AG09319 (cell line): ENCODE measurements around the gene PDE7B.

ENCODE experiments used
- DNase-seq: peaks from one replicate; pipeline ENCODE4 v3.0.0-alpha.2; 2010; ENCODE audit warnings: low read depth; ENCODE audit errors: extremely low read depth
- TF ChIP-seq, protein P1 (sequence below): IDR thresholded peaks from 2 replicates; pipeline ENCODE4 v1.5.1; 2011; ENCODE audit warnings: low read depth, mild to moderate bottlenecking, inconsistent platforms, low read length, moderate library complexity

Gene PDE7B

DNA sequence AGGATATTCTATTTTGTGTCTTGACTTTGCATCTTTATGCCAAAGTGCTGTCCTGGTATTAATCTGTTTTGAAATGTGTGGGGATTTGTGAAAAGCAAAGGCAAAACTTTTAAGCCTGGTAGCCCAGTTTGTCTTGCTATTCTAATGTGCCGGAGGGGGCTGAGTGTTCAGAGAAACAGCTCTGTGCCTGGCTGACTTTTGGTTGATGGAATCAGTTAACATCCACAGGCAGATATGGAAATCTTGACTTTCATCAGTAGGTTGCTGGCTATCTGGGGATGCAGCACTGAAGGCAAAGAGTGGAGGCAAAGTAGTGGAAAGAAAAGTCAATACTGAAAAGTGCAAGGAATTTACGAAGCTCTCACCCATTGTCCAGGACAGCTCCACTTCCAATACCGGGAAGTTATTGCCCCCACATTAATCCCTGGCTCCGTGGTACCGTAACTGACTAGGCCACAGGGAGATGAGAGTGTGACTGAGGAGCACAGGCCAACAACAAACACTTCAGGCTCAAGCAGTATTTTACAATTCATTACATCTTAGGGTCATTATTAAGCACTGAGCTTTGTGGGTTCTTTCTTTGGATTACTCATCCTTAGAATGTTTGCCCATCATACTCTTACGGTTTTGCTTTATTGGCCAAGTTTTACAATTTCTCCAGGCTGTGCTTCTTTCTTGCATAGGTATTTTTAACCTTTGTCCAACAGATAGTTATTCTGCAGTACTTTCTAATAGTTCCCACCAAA is 234.0 kb downstream of the PDE7B start:
- DNase-seq = no peak
- TF ChIP-seq, protein P1, sequence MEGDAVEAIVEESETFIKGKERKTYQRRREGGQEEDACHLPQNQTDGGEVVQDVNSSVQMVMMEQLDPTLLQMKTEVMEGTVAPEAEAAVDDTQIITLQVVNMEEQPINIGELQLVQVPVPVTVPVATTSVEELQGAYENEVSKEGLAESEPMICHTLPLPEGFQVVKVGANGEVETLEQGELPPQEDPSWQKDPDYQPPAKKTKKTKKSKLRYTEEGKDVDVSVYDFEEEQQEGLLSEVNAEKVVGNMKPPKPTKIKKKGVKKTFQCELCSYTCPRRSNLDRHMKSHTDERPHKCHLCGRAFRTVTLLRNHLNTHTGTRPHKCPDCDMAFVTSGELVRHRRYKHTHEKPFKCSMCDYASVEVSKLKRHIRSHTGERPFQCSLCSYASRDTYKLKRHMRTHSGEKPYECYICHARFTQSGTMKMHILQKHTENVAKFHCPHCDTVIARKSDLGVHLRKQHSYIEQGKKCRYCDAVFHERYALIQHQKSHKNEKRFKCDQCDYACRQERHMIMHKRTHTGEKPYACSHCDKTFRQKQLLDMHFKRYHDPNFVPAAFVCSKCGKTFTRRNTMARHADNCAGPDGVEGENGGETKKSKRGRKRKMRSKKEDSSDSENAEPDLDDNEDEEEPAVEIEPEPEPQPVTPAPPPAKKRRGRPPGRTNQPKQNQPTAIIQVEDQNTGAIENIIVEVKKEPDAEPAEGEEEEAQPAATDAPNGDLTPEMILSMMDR = no peak

DNA sequence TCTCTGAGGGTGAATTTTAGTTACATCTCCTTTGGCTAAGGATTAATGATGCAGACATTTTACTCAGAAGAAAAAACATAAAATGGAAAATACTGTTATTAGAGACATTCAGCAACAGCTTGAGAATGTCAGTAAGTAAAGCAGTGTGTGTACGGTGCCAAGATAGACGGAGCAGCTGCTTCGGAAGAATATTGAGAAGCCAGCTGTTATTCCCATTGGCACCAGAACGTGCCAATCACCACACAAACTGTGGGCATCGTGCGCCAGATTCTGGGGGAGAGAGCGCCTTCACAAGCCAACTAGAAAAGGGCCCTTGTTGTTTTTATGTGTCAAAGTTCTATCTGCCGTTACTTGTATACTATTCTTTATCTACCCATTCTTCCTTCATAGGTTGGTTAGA is 235.2 kb downstream of the PDE7B start:
- DNase-seq = no peak
- TF ChIP-seq, protein P1 = no peak

DNA sequence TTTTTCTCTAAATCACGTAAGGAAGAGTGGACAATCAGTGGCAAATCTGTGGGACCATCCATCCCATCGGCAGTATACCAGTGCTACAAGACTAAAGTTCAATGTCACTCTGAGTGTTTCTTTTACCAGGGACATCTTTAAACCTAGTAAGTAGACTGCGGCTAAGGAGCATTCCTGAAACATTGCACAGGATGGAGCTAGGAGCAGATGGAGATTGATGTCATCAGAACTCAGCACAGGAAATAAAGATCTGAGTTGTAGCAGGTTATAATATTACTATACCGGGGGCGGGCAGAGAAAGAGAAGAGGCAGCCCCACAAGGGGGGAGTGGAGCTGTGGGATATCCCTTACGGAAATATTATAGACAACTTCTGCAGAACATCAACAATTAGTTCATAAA is 236.5 kb downstream of the PDE7B start:
- no peak for DNase-seq
- TF ChIP-seq, protein P1 = no peak

DNA sequence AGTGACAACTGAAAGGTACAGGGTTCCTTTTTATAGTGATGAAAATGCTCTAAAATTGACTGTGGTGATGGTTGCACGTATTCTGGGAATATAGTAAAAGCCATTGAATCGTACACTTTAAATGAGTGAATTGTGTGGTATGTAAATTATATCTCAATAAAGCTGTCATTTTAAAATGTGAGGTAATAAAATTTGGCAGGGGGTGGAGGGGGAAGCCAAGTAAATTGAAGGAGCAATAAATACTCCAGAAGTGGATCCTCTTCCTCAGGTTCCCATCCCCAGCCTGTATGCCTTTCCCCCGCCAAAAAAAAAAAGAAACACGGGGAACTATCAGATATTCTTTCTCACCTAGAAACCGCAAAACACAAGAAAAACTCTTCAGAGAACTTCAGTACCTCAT is 237.2 kb downstream of the PDE7B start:
- TF ChIP-seq, protein P1 = no peak
- no peak for DNase-seq

DNA sequence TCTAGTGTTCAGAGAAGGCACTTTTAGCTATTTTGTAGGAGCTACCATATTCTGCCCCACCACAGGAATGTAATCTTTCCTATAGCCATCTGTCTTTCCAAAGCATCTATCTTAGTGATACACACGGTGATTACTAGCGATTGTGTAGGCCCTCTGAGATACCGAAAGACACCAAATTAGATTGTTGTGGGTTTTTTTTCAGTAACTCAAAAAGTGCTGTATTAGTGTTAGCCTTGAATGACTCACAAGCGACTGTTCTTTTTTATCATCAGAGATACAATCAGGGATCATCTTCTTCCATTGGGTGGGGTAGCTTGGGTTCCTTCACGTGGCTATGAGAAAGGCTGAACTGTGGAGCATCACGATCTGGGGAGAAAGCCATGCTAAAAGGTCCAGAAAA is 238.4 kb downstream of the PDE7B start:
- no peak for DNase-seq
- TF ChIP-seq, protein P1 = no peak

DNA sequence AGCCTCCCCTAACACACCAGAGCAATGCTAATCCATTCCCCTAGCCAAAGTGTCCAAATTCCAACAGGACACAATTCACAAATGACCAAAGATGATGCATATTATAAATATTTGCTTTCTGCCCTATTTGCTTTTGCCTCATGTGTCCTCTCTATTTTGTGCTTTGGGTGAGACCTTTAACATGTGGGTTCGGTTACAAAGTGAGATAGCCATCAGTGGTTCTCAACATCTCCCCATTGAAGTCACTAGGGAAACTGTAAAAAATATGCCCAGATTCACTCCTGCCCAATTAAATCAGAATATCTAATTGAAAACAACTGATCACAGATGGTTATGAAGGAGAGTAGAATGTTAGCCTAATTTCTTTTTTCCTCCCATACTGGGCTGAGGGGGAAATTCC is 239.4 kb downstream of the PDE7B start:
- no peak for DNase-seq
- TF ChIP-seq, protein P1 = no peak

DNA sequence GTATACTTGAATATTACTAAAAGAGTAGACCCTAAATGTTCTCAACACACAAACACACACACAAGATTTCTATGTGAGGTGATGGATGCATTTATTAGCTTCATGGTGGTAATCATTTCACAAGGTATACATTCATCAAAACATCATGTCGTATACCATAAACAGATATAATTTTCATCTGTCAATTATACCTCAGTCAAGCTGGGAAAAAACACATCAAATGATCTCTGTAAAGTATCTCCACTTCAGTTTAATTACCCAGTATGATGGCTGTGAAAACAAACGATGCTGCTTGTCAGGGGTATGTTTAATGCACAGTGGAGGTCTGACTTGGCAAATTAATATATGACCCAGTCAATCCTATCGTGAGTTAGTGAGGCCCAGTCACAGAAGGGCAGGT is 241.4 kb downstream of the PDE7B start:
- TF ChIP-seq, protein P1 = no peak

More for the DNA sequence above, 241.4 kb downstream of the PDE7B start:
- no peak for DNase-seq
